Left ventricle myocardium inferior (tissue), 1 donor: ENCODE results near the gene MFGE8. TPM values are rescaled to one million over a fixed set of nuclear protein-coding genes. Genes with fewer than 3 reads are reported as not detected.

Source experiments
- DNase-seq: peaks from one replicate; pipeline ENCODE4 v3.0.0-alpha.2; 2020
- H3K27ac ChIP-seq: fragments of 200-600 bp; replicated peaks from 2 replicates; pipeline ENCODE4 v1.8.0; 2021
- H3K27me3 ChIP-seq: fragments of 200-600 bp; 2 replicates; pipeline ENCODE4 v1.8.0; 2021; ENCODE audit warnings: low read depth
- H3K36me3 ChIP-seq: fragments of 200-600 bp; 2 replicates; pipeline ENCODE4 v1.8.0; 2021
- H3K4me1 ChIP-seq: fragments of 200-600 bp; 2 replicates; pipeline ENCODE4 v1.8.0; 2021
- H3K4me3 ChIP-seq: fragments of 200-600 bp; 2 replicates; pipeline ENCODE4 v1.8.0; 2021; ENCODE audit warnings: mild to moderate bottlenecking, moderate library complexity
- H3K9me3 ChIP-seq: fragments of 200-600 bp; replicated peaks from 2 replicates; pipeline ENCODE4 v1.8.0; 2021
- intact Hi-C: fragments of 100-400 bp; cut with micrococcal nuclease; formaldehyde crosslinking; loops from one replicate; pipeline ENCODE4 v1.11.0; 2022
- total RNA-seq: library from RNA; stranded (reverse); fragmentation: NEBNext Ultra II Directional; extraction: Animal tissue kit (Norgen Biotek cat#: 25700); gene quantifications from one replicate; pipeline ENCODE4 v1.2.1, GENCODE V29; 2021
- TF ChIP-seq, protein P1 (sequence below): fragments of 200-600 bp; IDR thresholded peaks from 2 replicates; pipeline ENCODE4 v1.8.0; 2021; ENCODE audit warnings: antibody characterized with exemption, mild to moderate bottlenecking, borderline replicate concordance
- donor health status: DM: no; HTN: yes; CAD: no; lungs with severe emphysema.

The MFGE8 gene
- total RNA-seq, 1 donor from 2014 or later = 421 TPM

DNA sequence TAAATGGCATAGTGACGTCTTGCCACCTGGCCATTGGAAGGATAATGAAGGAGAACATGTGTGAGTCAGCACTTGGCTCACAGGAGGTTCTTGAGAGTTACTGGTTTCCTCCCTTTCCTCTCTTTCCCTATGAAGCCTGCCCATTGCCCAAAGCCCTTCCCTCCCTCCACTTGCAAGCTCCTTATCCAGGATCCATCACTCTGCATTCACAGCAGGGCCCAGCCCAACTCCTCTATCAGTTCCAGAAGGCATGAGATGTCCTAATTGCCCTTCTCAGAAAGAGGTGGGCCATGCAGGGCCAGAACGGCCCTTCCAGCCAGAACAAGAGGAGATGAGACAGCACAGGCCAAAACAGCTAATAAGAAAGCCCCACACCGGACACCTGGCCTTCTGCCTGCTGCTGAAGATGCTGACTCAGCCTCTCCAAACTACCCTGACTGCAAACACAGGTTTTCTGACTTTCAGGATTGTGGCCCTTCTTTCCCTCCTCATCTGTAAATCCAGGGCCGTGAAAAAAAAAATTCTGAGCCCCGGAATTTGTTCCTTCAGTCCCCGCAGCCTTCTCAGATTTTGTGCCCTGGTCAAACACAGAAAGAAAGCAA is 47.6 kb downstream of the MFGE8 start:
- Histone ChIP-seq H3K9me3 (no peaks in the 10 kb centered on the region), H3K4me1 (no peaks in the 10 kb centered on the region), H3K4me3 (no peak overlapping the region), H3K27me3 (peaks cover 18% of the 10 kb centered on the region), H3K36me3 (no peaks in the 10 kb centered on the region), H3K27ac (no peak overlapping the region)
- no peak for DNase-seq
- TF ChIP-seq, protein P1, sequence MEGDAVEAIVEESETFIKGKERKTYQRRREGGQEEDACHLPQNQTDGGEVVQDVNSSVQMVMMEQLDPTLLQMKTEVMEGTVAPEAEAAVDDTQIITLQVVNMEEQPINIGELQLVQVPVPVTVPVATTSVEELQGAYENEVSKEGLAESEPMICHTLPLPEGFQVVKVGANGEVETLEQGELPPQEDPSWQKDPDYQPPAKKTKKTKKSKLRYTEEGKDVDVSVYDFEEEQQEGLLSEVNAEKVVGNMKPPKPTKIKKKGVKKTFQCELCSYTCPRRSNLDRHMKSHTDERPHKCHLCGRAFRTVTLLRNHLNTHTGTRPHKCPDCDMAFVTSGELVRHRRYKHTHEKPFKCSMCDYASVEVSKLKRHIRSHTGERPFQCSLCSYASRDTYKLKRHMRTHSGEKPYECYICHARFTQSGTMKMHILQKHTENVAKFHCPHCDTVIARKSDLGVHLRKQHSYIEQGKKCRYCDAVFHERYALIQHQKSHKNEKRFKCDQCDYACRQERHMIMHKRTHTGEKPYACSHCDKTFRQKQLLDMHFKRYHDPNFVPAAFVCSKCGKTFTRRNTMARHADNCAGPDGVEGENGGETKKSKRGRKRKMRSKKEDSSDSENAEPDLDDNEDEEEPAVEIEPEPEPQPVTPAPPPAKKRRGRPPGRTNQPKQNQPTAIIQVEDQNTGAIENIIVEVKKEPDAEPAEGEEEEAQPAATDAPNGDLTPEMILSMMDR = no peak
- intact Hi-C loops = no loop called here

DNA sequence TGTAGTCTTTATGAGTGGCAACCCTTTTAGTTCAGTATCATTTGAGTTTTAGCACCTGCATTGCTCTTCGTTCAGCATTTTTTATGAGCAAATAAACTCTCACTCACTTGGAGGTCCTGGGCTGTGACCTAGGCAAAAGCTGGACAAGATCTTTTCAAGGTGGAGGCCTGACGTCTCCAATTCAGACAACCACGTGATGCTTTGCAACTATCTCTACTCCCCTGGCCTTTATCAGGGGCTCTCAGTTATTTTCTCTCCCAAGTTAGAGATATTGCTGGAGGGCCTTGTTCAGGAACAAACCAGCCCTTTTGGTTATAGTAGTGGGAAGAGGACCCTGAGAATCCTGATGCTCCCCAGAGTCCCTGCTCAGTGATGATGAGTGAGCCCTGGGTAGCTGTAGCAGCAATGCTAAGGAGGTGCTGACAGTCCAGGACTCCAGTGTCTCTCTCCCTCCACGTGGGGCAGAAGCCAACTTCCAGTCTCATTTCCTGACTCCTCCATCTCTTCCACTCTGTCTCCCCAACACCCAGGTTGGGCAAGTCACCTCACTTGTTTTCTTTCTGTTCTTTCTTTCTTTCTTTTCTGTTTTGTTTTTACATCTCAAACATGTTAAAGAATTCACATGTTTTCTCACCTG is 48.2 kb downstream of the MFGE8 start:
- Histone ChIP-seq H3K36me3 (no peaks in the 10 kb centered on the region), H3K27me3 (peaks cover 22% of the 10 kb centered on the region), H3K4me3 (no peak overlapping the region), H3K4me1 (no peaks in the 10 kb centered on the region), H3K27ac (no peak overlapping the region), H3K9me3 (no peaks in the 10 kb centered on the region)
- DNase-seq = no peak
- intact Hi-C loops = no loop called here
- TF ChIP-seq, protein P1 = no peak

DNA sequence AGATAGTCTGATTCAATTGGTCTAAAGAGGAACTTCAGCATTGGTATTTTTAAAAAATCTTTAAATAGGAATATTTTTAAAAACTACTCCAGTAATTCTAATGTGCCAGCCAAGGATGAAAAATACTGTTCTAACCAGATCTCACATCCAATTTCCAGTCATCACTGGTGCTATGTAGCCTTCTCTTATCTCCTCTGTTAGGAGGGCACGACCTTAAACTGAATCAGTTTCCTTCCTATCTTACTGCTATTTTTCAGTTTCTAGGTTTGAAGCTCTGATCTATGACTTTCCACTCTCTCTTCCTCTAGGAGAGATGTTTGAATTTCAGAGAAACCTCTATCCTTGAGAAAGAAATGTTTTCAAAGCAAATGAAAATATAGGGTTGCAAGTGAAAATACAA is 49.8 kb downstream of the MFGE8 start:
- Histone ChIP-seq H3K4me1 (no peaks in the 10 kb centered on the region), H3K27me3 (peaks cover 21% of the 10 kb centered on the region), H3K4me3 (no peak overlapping the region), H3K36me3 (no peaks in the 10 kb centered on the region), H3K27ac (no peak overlapping the region), H3K9me3 (no peaks in the 10 kb centered on the region)
- no peak for DNase-seq
- intact Hi-C loops = no loop called here
- TF ChIP-seq, protein P1 = no peak

DNA sequence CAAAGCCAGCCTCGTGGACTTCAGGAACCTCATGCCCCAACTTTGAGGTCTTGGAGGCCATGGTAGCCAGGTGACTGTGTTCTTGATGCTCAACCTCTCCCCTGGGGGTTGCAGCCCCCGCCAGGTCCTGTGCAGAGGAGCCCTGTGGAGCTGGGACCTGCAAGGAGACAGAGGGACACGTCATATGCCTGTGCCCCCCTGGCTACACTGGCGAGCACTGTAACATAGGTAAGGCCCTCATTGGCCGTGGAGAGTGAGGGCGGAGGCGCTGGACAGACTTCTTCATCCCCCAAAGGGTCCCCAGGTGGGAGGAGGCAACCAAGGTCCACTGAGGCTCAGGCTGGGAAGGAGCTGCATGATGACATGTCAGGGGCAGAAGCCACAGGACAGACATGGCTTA is 53.0 kb downstream of the MFGE8 start:
- H3K27me3 ChIP-seq = peaks cover 38% of the 10 kb centered on the region
- no peaks in the 10 kb centered on the region for H3K36me3 ChIP-seq
- intact Hi-C loops = no loop called here
- no peak for DNase-seq
- no peak overlapping the region for H3K27ac ChIP-seq
- H3K4me1 ChIP-seq = no peaks in the 10 kb centered on the region
- no peak overlapping the region for H3K4me3 ChIP-seq
- TF ChIP-seq, protein P1 = no peak
- no peaks in the 10 kb centered on the region for H3K9me3 ChIP-seq

DNA sequence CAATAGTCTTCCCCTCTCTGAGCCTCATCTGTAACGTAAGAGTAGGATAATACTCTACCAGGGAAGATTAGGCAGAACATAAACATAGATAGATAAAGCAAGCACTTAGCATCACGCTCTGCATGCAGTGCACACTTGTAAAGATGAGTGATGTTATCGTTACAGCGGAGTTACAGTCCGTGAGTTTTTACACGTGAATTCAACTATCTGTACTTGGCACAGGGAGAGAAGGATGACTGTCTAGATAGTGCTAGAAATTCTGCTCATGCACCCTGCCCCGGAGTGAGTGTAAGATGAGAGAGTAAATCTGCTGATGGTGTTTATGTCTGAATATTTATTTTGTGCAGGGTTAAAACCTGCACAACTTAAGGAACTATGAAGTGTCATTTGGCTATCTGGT is 53.6 kb downstream of the MFGE8 start:
- Histone ChIP-seq H3K9me3 (no peaks in the 10 kb centered on the region), H3K4me3 (no peak overlapping the region), H3K36me3 (no peaks in the 10 kb centered on the region), H3K27me3 (peaks cover 44% of the 10 kb centered on the region), H3K4me1 (no peaks in the 10 kb centered on the region), H3K27ac (no peak overlapping the region)
- TF ChIP-seq, protein P1 = no peak
- intact Hi-C loops = no loop called here
- no peak for DNase-seq
